Measurements from ENCODE around the gene SLCO4A1.

Gene SLCO4A1

DNA sequence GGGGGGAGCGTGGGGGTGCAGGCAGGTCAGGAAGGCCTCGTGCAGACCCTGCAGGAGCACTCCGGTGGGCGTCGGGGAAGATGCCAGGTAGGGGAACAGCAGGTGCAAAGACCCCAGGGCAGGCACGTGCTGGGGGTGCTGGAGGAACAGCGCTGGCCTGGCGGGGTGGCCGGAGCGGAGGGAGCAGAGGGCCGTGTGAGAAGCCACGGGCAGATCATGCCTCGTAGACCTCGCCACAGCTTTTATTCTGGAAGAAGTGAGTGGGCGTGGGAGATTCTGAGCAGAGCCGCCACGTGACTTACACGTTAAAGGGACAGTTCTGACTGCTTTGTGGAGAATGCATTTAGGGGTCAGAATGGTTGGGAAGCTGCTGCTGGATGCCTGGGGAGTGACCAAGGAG, 75.6 kb downstream of the SLCO4A1 start:
- DNase-seq (ENCODE audit: low spot score), result no peak

DNA sequence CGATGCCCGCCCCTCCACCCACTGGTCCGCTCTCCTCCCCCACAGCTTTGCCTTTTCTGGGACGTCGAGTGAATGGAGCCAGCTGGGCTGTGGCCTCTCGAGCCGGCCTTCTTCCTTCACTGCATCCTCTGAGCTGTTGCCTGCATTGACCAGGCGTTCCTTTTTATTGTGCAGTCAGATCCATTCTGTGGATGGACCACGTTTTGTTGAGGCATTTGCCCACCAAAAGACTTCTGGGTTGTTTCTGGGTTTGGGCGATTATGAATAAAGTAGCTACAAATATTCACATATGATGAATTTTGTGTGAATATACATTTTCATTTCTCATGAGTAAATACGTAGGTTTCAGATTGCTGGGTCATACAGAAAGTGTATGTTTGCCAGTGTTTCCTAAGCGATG, 76.2 kb downstream of the SLCO4A1 start:
- DNase-seq (ENCODE audit: low spot score), result no peak

DNA sequence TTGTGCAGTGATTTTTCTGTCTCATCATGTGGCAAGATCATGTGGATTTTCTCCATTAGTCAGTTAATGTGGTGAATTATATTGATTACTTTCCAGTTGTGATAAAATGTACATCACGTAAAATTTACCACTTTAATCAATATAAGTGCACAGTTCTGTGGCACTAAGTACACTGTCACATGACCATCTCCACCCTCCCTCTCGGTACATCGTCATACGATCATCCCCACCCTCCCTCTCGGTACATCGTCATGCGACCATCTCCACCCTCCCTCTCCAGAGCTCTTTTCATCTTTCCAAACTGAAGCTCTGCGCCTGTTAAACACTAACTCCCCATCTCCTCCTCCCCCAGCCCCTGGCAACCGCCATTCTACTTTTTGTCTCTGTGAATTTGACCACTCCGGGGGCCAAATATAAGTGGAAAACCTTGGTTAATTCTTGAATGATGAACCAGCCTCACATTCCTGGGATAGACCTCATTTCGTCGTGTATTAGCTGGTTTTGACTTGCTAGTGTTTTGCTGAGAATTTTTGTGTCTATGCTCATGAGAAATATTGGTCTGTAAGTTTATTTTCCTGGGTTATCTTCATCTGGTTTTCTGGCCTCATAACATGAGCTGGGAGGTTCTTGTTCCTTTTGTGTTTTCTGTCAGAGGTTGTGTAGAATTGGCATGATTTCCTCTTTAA, 77.1 kb downstream of the SLCO4A1 start:
- DNase-seq (ENCODE audit: low spot score), result no peak
